Epithelial cell of prostate (primary cell): Measurements from ENCODE around the gene PDE10A.

Experiments
- DNase-seq: peaks from one replicate; pipeline ENCODE4 v3.0.0-alpha.2; 2011; ENCODE audit warnings: low read depth, low spot score
- H3K27ac ChIP-seq: fragments of 450-650 bp; 2 replicates; pipeline ENCODE4 v1.5.1; 2017; ENCODE audit warnings: mild to moderate bottlenecking

The PDE10A gene

GRCh38 chr6:165662749-165663376, at the start of gene PDE10A:
TSS of gene PDE10A (minus strand) at chr6:165663241. CDS start at chr6:165662811, 430 bp downstream.
- H3K27ac ChIP-seq: no peak within 1 kb of the TSS

GRCh38 chr6:165708985-165709576, 46.0 kb upstream of the PDE10A start:
- no peak for DNase-seq
- no peak overlapping the region for H3K27ac ChIP-seq

More at GRCh38 chr6:165662749-165663376, at the start of gene PDE10A:
- DNase-seq: no peak

- H3K27ac ChIP-seq: no peak overlapping the region
- no peak for DNase-seq
Observed at GRCh38 chr6:165707067-165707853, 44.2 kb upstream of the PDE10A start.

- H3K27ac ChIP-seq: no peak overlapping the region
- no peak for DNase-seq
Observed at GRCh38 chr6:165705941-165706340, 42.9 kb upstream of the PDE10A start.

GRCh38 chr6:165704045-165704748, 41.2 kb upstream of the PDE10A start:
- no peak for DNase-seq
- no peak overlapping the region for H3K27ac ChIP-seq

- DNase-seq: no peak
- no peak overlapping the region for H3K27ac ChIP-seq
Observed at GRCh38 chr6:165702669-165703068, 39.6 kb upstream of the PDE10A start.

- no peak for DNase-seq
- no peak overlapping the region for H3K27ac ChIP-seq
Observed at GRCh38 chr6:165701564-165702354, 38.7 kb upstream of the PDE10A start.

GRCh38 chr6:165701005-165701404, 38.0 kb upstream of the PDE10A start:
- no peak overlapping the region for H3K27ac ChIP-seq
- DNase-seq: no peak

GRCh38 chr6:165698868-165699267, 35.8 kb upstream of the PDE10A start:
- DNase-seq: no peak
- no peak overlapping the region for H3K27ac ChIP-seq

GRCh38 chr6:165697171-165697570, 34.1 kb upstream of the PDE10A start:
- no peak for DNase-seq
- H3K27ac ChIP-seq: no peak overlapping the region

GRCh38 chr6:165695722-165696515, 32.9 kb upstream of the PDE10A start:
- no peak for DNase-seq
- H3K27ac ChIP-seq: no peak overlapping the region

GRCh38 chr6:165694296-165694695, 31.3 kb upstream of the PDE10A start:
- H3K27ac ChIP-seq: no peak overlapping the region
- DNase-seq: no peak

- DNase-seq: no peak
Observed at GRCh38 chr6:165692106-165692653, 29.1 kb upstream of the PDE10A start.

GRCh38 chr6:165689699-165690098, 26.7 kb upstream of the PDE10A start:
- no peak for DNase-seq
- H3K27ac ChIP-seq: no peak overlapping the region

More at GRCh38 chr6:165692106-165692653, 29.1 kb upstream of the PDE10A start:
- H3K27ac ChIP-seq: no peak overlapping the region

- H3K27ac ChIP-seq: no peak overlapping the region
- no peak for DNase-seq
Observed at GRCh38 chr6:165686596-165687365, 23.7 kb upstream of the PDE10A start.

- no peak overlapping the region for H3K27ac ChIP-seq
- DNase-seq: no peak
Observed at GRCh38 chr6:165685302-165685701, 22.3 kb upstream of the PDE10A start.

- no peak overlapping the region for H3K27ac ChIP-seq
- DNase-seq: no peak
Observed at GRCh38 chr6:165684333-165684732, 21.3 kb upstream of the PDE10A start.

GRCh38 chr6:165680975-165681374, 17.9 kb upstream of the PDE10A start:
- DNase-seq: no peak

More at GRCh38 chr6:165680975-165681374, 17.9 kb upstream of the PDE10A start:
- H3K27ac ChIP-seq: no peak overlapping the region
